Measurements from ENCODE around the gene TAF15.

- no peak for TF ChIP-seq POLR2A (IDR thresholded peaks at IDR 0.05)
- no peak for TF ChIP-seq CTCF (IDR thresholded peaks at IDR 0.05)
These were observed 36.2 kb upstream of the TAF15 start for GRCh38 chr17:35773129-35773528.
